ENCODE data around the gene MAP4K1.
"Not testable (repeated sequence)": the region's sequence is repeated elsewhere in the genome, so short reads cannot be mapped to it uniquely, and the experiment has no call there.

The MAP4K1 gene

GRCh38 chr19:38650911-38651584 lies 33.3 kb upstream of the MAP4K1 start:
- DNase-seq, result no peak

- no peak for DNase-seq
These were observed 32.5 kb upstream of the MAP4K1 start for GRCh38 chr19:38650172-38650775.

GRCh38 chr19:38649305-38650171 lies 31.8 kb upstream of the MAP4K1 start:
- no peak for DNase-seq

- no peak for DNase-seq
These were observed 31.1 kb upstream of the MAP4K1 start for GRCh38 chr19:38648769-38649304.

- no peak for DNase-seq
These were observed 30.4 kb upstream of the MAP4K1 start for GRCh38 chr19:38647966-38648768.

GRCh38 chr19:38647368-38647965 lies 29.7 kb upstream of the MAP4K1 start, which contains the start of gene ACTN4:
ACTN4 (plus strand) TSS chr19:38647649; CDS start chr19:38647746, 97 bp downstream.
- peak; percentile 100 for DNase-seq

- DNase-seq, result no peak
These were observed 27.0 kb upstream of the MAP4K1 start for GRCh38 chr19:38644719-38645118.

GRCh38 chr19:38642176-38642575 lies 24.4 kb upstream of the MAP4K1 start:
- no peak for DNase-seq

- DNase-seq, result no peak
These were observed 22.6 kb upstream of the MAP4K1 start for GRCh38 chr19:38640368-38640767.

GRCh38 chr19:38639679-38640078 lies 21.9 kb upstream of the MAP4K1 start:
- no peak for DNase-seq

GRCh38 chr19:38638461-38638860 lies 20.7 kb upstream of the MAP4K1 start:
- no peak for DNase-seq

GRCh38 chr19:38635483-38636399 lies 18.0 kb upstream of the MAP4K1 start:
- no peak for DNase-seq

GRCh38 chr19:38634757-38635482 lies 17.2 kb upstream of the MAP4K1 start:
- peak; percentile 73 for DNase-seq

GRCh38 chr19:38632476-38633213 lies 14.9 kb upstream of the MAP4K1 start:
- DNase-seq, result no peak

GRCh38 chr19:38631811-38632475 lies 14.2 kb upstream of the MAP4K1 start:
- DNase-seq, result not testable (repeated sequence)

GRCh38 chr19:38631301-38631700 lies 13.5 kb upstream of the MAP4K1 start:
- not testable (repeated sequence) for DNase-seq

GRCh38 chr19:38629568-38629967 lies 11.8 kb upstream of the MAP4K1 start:
- no peak for DNase-seq

GRCh38 chr19:38626401-38626800 lies 8.6 kb upstream of the MAP4K1 start:
- no peak for DNase-seq

GRCh38 chr19:38624822-38625221 lies 7.1 kb upstream of the MAP4K1 start:
- DNase-seq, result no peak

Measured in stimulated activated CD4-positive, alpha-beta T cell treated with anti-CD3 and anti-CD28 coated beads, Interleukin-4, amount 100 ng/mL, for 1 hour (primary cell).